Posterior vena cava (tissue), 2 donors: ENCODE results near the gene STAT3. TPM values are rescaled to one million over a fixed set of nuclear protein-coding genes. Genes with fewer than 3 reads are reported as not detected.
"Not testable (repeated sequence)": the region's sequence is repeated elsewhere in the genome, so short reads cannot be mapped to it uniquely, and the experiment has no call there.

Source experiments
- DNase-seq: peaks from one replicate; pipeline ENCODE4 v3.0.0-alpha.2; 2020; ENCODE audit warnings: low spot score
- intact Hi-C, 2 donors: fragments of 100-400 bp; cut with DNase I; formaldehyde crosslinking; loops; one replicate each; pipeline versions ENCODE4 v1.14.1 to v1.14.2; 2022 to 2023
- total RNA-seq, 2 donors: library from RNA; stranded (reverse); fragmentation: NEBNext Ultra II Directional; extraction: Animal tissue kit (Norgen Biotek cat#: 25700); gene quantifications; one replicate each; pipeline ENCODE4 v1.2.1, GENCODE V29; 2021
- donor health status: DM: yes; HTN: yes; CAD: no.
- donor health status: DM: yes; HTN: yes; CAD: no.

The STAT3 gene
- total RNA-seq, 2 donors from 2014 or later = 230 to 241 TPM

- no peak for DNase-seq
- intact Hi-C loops = loop anchor here in 1 of 2 donors (10.0 kb wide), 1 partner anchor 76 kb away; no protein-coding TSS in a partner anchor
Measured at GRCh38 chr17:42329025-42329976, 58.9 kb downstream of the STAT3 start.

- no peak for DNase-seq
- intact Hi-C loops = loop anchor here in 1 of 2 donors (10.0 kb wide), 1 partner anchor 80 kb away; no protein-coding TSS in a partner anchor
Measured at GRCh38 chr17:42325026-42325425, 63.2 kb downstream of the STAT3 start.

GRCh38 chr17:42323268-42323773, 64.9 kb downstream of the STAT3 start:
- intact Hi-C loops = loop anchor here (2.0 to 10.0 kb wide), 4 partner anchors 81 to 204 kb away; no protein-coding TSS in a partner anchor
- DNase-seq = no peak

GRCh38 chr17:42322382-42323267, 65.6 kb downstream of the STAT3 start:
- peak; percentile 97 for DNase-seq
- intact Hi-C loops = loop anchor here (2.0 to 10.0 kb wide), 4 partner anchors 82 to 205 kb away; no protein-coding TSS in a partner anchor

GRCh38 chr17:42321555-42321954, 66.7 kb downstream of the STAT3 start:
- intact Hi-C loops = loop anchor here (5.0 to 10.0 kb wide), 3 partner anchors 83 to 206 kb away; no protein-coding TSS in a partner anchor
- no peak for DNase-seq

GRCh38 chr17:42317967-42318366, 70.3 kb downstream of the STAT3 start:
- DNase-seq = not testable (repeated sequence)
- intact Hi-C loops = loop anchor here in 1 of 2 donors (1.0 kb wide), 1 partner anchor 13 kb away; no protein-coding TSS in a partner anchor

GRCh38 chr17:42317266-42317845, 70.9 kb downstream of the STAT3 start:
- intact Hi-C loops = loop anchor here in 1 of 2 donors (1.0 kb wide), 1 partner anchor 12 kb away; no protein-coding TSS in a partner anchor
- DNase-seq = no peak

GRCh38 chr17:42316755-42317154, 71.5 kb downstream of the STAT3 start:
- intact Hi-C loops = loop anchor here in 1 of 2 donors (1.0 kb wide), 1 partner anchor 11 kb away; no protein-coding TSS in a partner anchor
- no peak for DNase-seq

GRCh38 chr17:42315402-42316156, 72.7 kb downstream of the STAT3 start:
- intact Hi-C loops = no loop called here
- no peak for DNase-seq

GRCh38 chr17:42313773-42314566, 74.3 kb downstream of the STAT3 start:
- DNase-seq = no peak
- intact Hi-C loops = no loop called here

- intact Hi-C loops = no loop called here
- no peak for DNase-seq
Measured at GRCh38 chr17:42313389-42313772, 74.9 kb downstream of the STAT3 start.

- peak; percentile 95 for DNase-seq
- intact Hi-C loops = no loop called here
Measured at GRCh38 chr17:42312285-42313130, 75.7 kb downstream of the STAT3 start.

GRCh38 chr17:42312035-42312284, 76.3 kb downstream of the STAT3 start:
- DNase-seq = no peak
- intact Hi-C loops = no loop called here

GRCh38 chr17:42311240-42312034, 76.8 kb downstream of the STAT3 start:
- peak; percentile 96 for DNase-seq
- intact Hi-C loops = no loop called here

- DNase-seq = no peak
- intact Hi-C loops = no loop called here
Measured at GRCh38 chr17:42310787-42311215, 77.4 kb downstream of the STAT3 start.
